Measurements from ENCODE around the gene DIS3L2. TPM values are rescaled to one million over a fixed set of nuclear protein-coding genes. Genes with fewer than 3 reads are reported as not detected.

Gene DIS3L2
- total and polyA plus RNA-seq, 7 donors: 10.7 to 20.8 (median 16.0) TPM

- Histone ChIP-seq H3K4me1 (no peaks in the 10 kb centered on the region), H3K36me3 (ENCODE audit: insufficient read depth in 1 of 2, low read depth in 1 of 2) (no peaks in the 10 kb centered on the region), H3K27ac (no peak overlapping the region), H3K9me3 (no peaks in the 10 kb centered on the region), H3K4me3 (no peak overlapping the region), H3K27me3 (ENCODE audit: insufficient read depth in 3 of 3, low read length in 2 of 3) (no peaks in the 10 kb centered on the region)
- intact Hi-C loops (cut with DNase I): no loop called here
- DNase-seq: no peak
- TF ChIP-seq CTCF (IDR thresholded peaks at IDR 0.05): no peak
- WGBS, 3 donors: 42 to 84% (median 58%) methylated on average over 1 of the region's 1 CpG
- ATAC-seq: peak in 1 of 4 donors; percentile 59
Observed at GRCh38 chr2:232225895-232226294, 264.4 kb downstream of the DIS3L2 start.

- Histone ChIP-seq H3K4me3 (no peak overlapping the region), H3K27ac (no peak overlapping the region), H3K4me1 (no peaks in the 10 kb centered on the region), H3K36me3 (ENCODE audit: insufficient read depth in 1 of 2, low read depth in 1 of 2) (no peaks in the 10 kb centered on the region), H3K9me3 (no peaks in the 10 kb centered on the region), H3K27me3 (ENCODE audit: insufficient read depth in 3 of 3, low read length in 2 of 3) (no peaks in the 10 kb centered on the region)
- ATAC-seq: peak in 2 of 4 donors; percentile 38 to 64
- no peak for DNase-seq
- TF ChIP-seq CTCF (IDR thresholded peaks at IDR 0.05): no peak
- WGBS, 3 donors: 77 to 95% (median 82%) methylated on average over 4 of the region's 4 CpGs
- intact Hi-C loops (cut with DNase I): no loop called here
Observed at GRCh38 chr2:232228332-232228731, 266.8 kb downstream of the DIS3L2 start.

DNA sequence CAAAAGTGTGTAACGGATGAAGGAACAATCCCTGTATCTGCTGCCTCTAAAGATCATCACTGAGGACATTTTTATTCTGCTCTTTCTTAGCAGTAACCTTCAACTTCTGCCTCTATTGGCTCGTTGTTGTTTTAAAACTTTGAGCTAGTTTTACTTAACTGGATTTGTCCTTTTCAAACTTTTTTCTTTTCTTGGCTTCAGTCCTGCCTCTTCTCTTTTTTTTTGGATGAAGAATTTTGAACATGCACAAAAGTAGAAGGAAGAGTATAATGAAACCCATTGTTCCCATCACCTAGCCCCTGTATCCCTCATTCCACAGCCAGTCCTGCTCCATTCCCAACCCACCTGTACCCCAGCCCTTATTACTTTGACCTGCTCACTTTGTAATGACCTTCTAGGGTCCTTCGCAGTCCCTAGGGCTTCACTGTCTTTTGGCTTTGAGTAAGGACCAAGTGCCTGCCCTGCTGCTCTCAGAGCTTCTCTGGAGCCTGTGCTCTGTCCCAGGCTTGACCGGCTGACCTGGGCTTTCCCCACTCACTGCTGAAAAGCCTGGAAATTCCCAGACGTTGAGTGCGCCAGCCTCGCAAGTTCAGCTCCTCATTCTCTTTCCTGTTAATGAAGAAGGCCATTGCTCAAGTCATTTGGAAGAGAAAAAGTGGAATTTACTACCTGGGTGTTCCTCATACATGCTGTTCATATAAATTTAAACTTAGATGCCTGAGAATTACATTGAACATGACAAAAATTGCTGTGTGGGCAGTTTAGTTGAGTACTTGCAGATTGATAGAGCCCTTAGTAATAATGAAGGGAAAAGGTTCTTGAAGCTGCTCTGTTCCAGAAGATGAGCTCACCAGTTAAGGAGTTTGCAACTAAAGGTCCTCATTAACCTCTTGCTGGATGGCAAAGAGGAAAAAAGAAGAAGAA is 267.7 kb downstream of the DIS3L2 start:
- Histone ChIP-seq H3K27me3 (ENCODE audit: insufficient read depth in 3 of 3, low read length in 2 of 3) (no peaks in the 10 kb centered on the region), H3K27ac (no peak overlapping the region), H3K4me1 (no peaks in the 10 kb centered on the region), H3K9me3 (no peaks in the 10 kb centered on the region), H3K36me3 (ENCODE audit: insufficient read depth in 1 of 2, low read depth in 1 of 2) (no peaks in the 10 kb centered on the region), H3K4me3 (no peak overlapping the region)
- no peak for TF ChIP-seq CTCF (IDR thresholded peaks at IDR 0.05)
- ATAC-seq: no peak
- DNase-seq: no peak
- intact Hi-C loops (cut with DNase I): no loop called here
- 61% methylated on average over 7 of the region's 7 CpGs for WGBS, 3 donors

DNA sequence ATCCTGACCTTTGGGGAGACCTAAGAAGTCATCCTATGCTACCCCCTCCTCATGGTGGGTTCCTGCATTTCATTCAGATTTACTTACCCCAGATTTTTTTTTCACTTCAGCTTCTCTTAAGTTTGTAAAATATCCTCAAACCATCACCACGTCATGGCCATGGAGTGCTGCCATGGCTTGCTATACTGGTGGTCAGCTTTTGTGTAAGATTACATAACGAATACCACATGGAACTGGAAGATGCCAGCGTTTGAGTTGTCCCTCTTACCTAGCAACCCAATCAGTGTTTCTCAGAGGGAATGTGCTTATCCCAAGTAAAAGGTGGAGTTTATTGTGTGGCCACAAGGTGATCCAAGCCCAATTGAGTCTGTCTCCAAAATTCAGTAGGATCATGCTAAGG is 268.4 kb downstream of the DIS3L2 start:
- H3K27me3 ChIP-seq (ENCODE audit: insufficient read depth in 3 of 3, low read length in 2 of 3): no peaks in the 10 kb centered on the region
- peaks cover 3% of the 10 kb centered on the region for H3K4me1 ChIP-seq
- 83 to 90% (median 83%) methylated on average over 3 of the region's 3 CpGs for WGBS, 3 donors
- H3K4me3 ChIP-seq: no peak overlapping the region
- H3K27ac ChIP-seq: no peak overlapping the region
- ATAC-seq (no peak), DNase-seq (no peak)
- H3K9me3 ChIP-seq: no peaks in the 10 kb centered on the region
- TF ChIP-seq CTCF (IDR thresholded peaks at IDR 0.05): no peak
- H3K36me3 ChIP-seq (ENCODE audit: insufficient read depth in 1 of 2, low read depth in 1 of 2): no peaks in the 10 kb centered on the region
- intact Hi-C loops (cut with DNase I): no loop called here
